ENCODE data around the gene PACRG.

GRCh38 chr6:162680871-162681270, 46.9 kb upstream of the PACRG start:
- TF ChIP-seq REST (IDR thresholded peaks at IDR 0.05; ENCODE audit: insufficient read depth in 1 of 2, low read depth in 2 of 2, low read length in 2 of 2): no peak
- no peak for TF ChIP-seq SIN3A (IDR thresholded peaks at IDR 0.05; ENCODE audit: borderline replicate concordance, insufficient read depth, low read length)
- TF ChIP-seq POLR2AphosphoS5 (IDR thresholded peaks at IDR 0.05; ENCODE audit: low read depth, low read length): no peak
- TF ChIP-seq TAF1 (IDR thresholded peaks at IDR 0.05; ENCODE audit: borderline replicate concordance, insufficient read depth, low read length): no peak
